GM12878 (cell line): ENCODE data around the gene MED25. TPM values are rescaled to one million over a fixed set of nuclear protein-coding genes. Genes with fewer than 3 reads are reported as not detected.

Experiments used
- HSF1 ChIP-seq: fragments of 150-350 bp; IDR thresholded peaks from 2 replicates; pipeline ENCODE4 v1.6.1; 2014; ENCODE audit warnings: mild to moderate bottlenecking, low read depth, low read length
- IRF4 ChIP-seq: IDR thresholded peaks from 2 replicates; pipeline ENCODE4 v1.6.1; 2011; ENCODE audit warnings: low read depth, low read length
- MYC ChIP-seq: IDR thresholded peaks from 2 replicates; pipeline ENCODE4 v1.6.1; 2011; ENCODE audit warnings: mild to moderate bottlenecking, low read length, moderate library complexity, inconsistent platforms; ENCODE audit not compliant: insufficient read depth, insufficient replicate concordance, insufficient read length, severe bottlenecking
- PAX8 ChIP-seq: fragments of 450-650 bp; IDR thresholded peaks from 2 replicates; pipeline ENCODE4 v1.6.1; 2017; ENCODE audit warnings: mild to moderate bottlenecking, moderate library complexity
- SRF ChIP-seq, 2 experiments: IDR thresholded peaks; 2 replicates each; pipeline ENCODE4 v1.6.1; 2011; ENCODE audit warnings: low read depth in 2 of 2, low read length in 2 of 2, mild to moderate bottlenecking in 1 of 2, moderate library complexity in 1 of 2
- TCF12 ChIP-seq: IDR thresholded peaks from 2 replicates; pipeline ENCODE4 v1.6.1; 2011; ENCODE audit warnings: low read depth, mild to moderate bottlenecking, low read length
- ZNF24 ChIP-seq: fragments of 450-650 bp; IDR thresholded peaks from 2 replicates; pipeline ENCODE4 v1.6.1; 2017; ENCODE audit warnings: antibody characterized with exemption, mild to moderate bottlenecking
- ZNF687 ChIP-seq: fragments of 450-650 bp; IDR thresholded peaks from 2 replicates; pipeline ENCODE4 v1.6.1; 2017; ENCODE audit warnings: mild to moderate bottlenecking, moderate library complexity
- polyA plus RNA-seq, 11 experiments: library from polyadenylated mRNA; depleted of rRNA in 4 of 11; unstranded in 6 of 11; stranded (reverse) in 5 of 11; fragments of >200 nt; fragmentation: Nextera tagmentation in 4 of 11; fragmentation: Illumina TruSeq in 1 of 11; extraction: Ambion mirVana in 4 of 11; extraction: Trizol in 1 of 11; gene quantifications; 1 replicate in 1 of 11; 2 replicates in 10 of 11; pipeline versions ENCODE4 v1.2.1 to v1.2.3, GENCODE V29; 2011 to 2016; ENCODE audit warnings: inconsistent platforms in 2 of 11, missing spikeins in 2 of 11, low read depth in 1 of 11
- total RNA-seq, 4 experiments: library from RNA; depleted of rRNA in 3 of 4; stranded (reverse); fragments of >200 nt in 3 of 4; fragmentation: Illumina TruSeq in 1 of 4; extraction: Trizol in 1 of 4; gene quantifications; 2 replicates each; pipeline versions ENCODE4 v1.2.1 to v1.2.3, GENCODE V29; 2013 to 2021

The MED25 gene
- total and polyA plus RNA-seq, 10 of the 15 experiments (the other 5 are each of a cell fraction or from before 2014, with no cell fraction given), result 3.5 to 53.9 (median 17.1) TPM

DNA sequence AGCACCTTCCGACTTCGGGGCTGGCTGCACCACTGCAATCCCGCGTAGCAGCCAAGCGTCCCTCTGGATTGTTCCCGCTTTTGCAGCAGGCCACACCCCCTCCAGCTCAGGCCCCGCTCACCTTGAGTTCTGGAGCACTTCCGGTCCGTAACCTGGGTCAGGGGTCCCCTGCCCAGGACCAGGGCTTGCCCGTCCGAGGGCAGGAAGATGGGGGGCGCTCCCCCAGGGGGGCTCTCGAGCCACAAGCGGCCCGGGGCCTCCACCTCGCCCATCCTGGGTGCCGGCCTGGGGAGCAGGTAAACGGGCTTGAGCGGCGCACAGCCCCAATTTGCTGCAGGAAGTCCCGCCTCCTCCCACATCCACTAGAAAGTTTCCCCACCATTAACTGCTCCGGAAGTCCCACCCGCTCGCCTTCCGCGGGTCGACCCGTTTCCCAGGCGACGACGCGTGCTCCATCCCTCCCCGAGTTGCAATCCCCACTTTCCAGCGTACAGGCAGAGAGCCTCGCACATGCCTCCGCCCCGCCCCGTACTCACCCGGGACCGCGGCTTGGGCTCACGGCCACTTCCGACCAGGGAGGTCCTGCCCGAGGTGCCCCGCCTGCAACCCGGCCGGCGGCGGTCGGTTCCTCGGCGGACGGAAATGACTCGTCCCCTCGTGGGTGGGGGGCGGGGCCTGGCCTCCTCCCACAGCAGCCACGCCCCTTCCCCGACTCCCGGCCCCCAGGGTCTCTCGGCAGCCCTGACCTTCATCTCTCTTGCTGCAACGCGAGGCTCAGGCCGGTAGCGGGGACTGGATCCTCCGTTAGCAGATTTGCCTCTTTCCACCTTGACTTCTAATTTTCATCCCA lies 49.1 kb downstream of the MED25 start, which contains the start of gene PNKP (continued):
- TF ChIP-seq IRF4, result 0 out of 2 replicates have a peak, but pooled peaks have one; percentile 14
- TF ChIP-seq SRF (IDR thresholded peaks at IDR 0.05; ENCODE audit: low read depth in 2 of 2, low read length in 2 of 2), result peak in 1 of 2 experiments; percentile 5; a peak in 1 of 4 replicates
- no peak for TF ChIP-seq TCF12
- TF ChIP-seq ZNF24, result no peak
- no peak for TF ChIP-seq PAX8
- no peak for TF ChIP-seq HSF1
- TF ChIP-seq MYC, result no peak
- TF ChIP-seq ZNF687, result no peak
